Colonic mucosa (tissue), 4 donors: ENCODE data around the gene CHMP2A. TPM values are rescaled to one million over a fixed set of nuclear protein-coding genes. Genes with fewer than 3 reads are reported as not detected.

ENCODE experiments used
- DNase-seq: peaks from one replicate; pipeline ENCODE4 v3.0.0-alpha.2; 2020
- H3K27ac ChIP-seq: fragments of 200-600 bp; one replicate; pipeline ENCODE4 v1.8.0; 2021
- H3K27me3 ChIP-seq: fragments of 200-600 bp; one replicate; pipeline ENCODE4 v1.8.0; 2021
- H3K36me3 ChIP-seq: fragments of 200-600 bp; one replicate; pipeline ENCODE4 v1.8.0; 2021
- H3K4me1 ChIP-seq: fragments of 200-600 bp; one replicate; pipeline ENCODE4 v1.8.0; 2021; ENCODE audit warnings: mild to moderate bottlenecking
- H3K4me3 ChIP-seq: fragments of 200-600 bp; one replicate; pipeline ENCODE4 v1.8.0; 2021
- H3K9ac ChIP-seq, 2 donors: one replicate each; pipeline ENCODE4 v1.7.0; 2013; ENCODE audit warnings: control low read depth in 2 of 2, low read depth in 2 of 2, low read length in 2 of 2
- H3K9me3 ChIP-seq: fragments of 200-600 bp; one replicate; pipeline ENCODE4 v1.8.0; 2021
- CTCF ChIP-seq: fragments of 200-600 bp; IDR thresholded peaks from one replicate; pipeline ENCODE4 v1.8.0; 2022; ENCODE audit warnings: antibody characterized with exemption, mild to moderate bottlenecking
- intact Hi-C: fragments of 100-400 bp; cut with DNase I; formaldehyde crosslinking; loops from one replicate; pipeline ENCODE4 v1.14.1; 2022
- total RNA-seq, 2 donors: library from RNA; stranded (reverse); fragmentation: NEBNext Ultra II Directional in 1 of 2; extraction: Animal tissue kit (Norgen Biotek cat#: 25700) in 1 of 2; gene quantifications; one replicate each; pipeline ENCODE4 v1.2.1, GENCODE V29; 2021
- donor health status: healthy.
- donor health status: DM: no; HTN: no; CAD: no.
- donor health status: DM: no; HTN: no; CAD: no.

The CHMP2A gene
- total RNA-seq, 2 donors from 2014 or later, result 176 to 183 TPM

GRCh38 chr19:58548859-58549663 is 5.8 kb downstream of the CHMP2A start:
- TF ChIP-seq CTCF, result no peak
- H3K4me3 ChIP-seq, result no peak overlapping the region
- no peak overlapping the region for H3K9ac ChIP-seq
- H3K36me3 ChIP-seq, result peaks cover 31% of the 10 kb centered on the region
- H3K4me1 ChIP-seq, result peaks cover 17% of the 10 kb centered on the region
- H3K27ac ChIP-seq, result no peak overlapping the region
- no peak for DNase-seq
- no peaks in the 10 kb centered on the region for H3K27me3 ChIP-seq
- intact Hi-C loops, result no loop called here
- H3K9me3 ChIP-seq, result no peaks in the 10 kb centered on the region

GRCh38 chr19:58547323-58548312 is 7.3 kb downstream of the CHMP2A start:
- H3K9me3 ChIP-seq, result no peaks in the 10 kb centered on the region
- intact Hi-C loops, result no loop called here
- no peak overlapping the region for H3K27ac ChIP-seq
- peaks cover 13% of the 10 kb centered on the region for H3K4me1 ChIP-seq
- H3K27me3 ChIP-seq, result no peaks in the 10 kb centered on the region
- no peak for TF ChIP-seq CTCF
- H3K9ac ChIP-seq, result no peak overlapping the region
- no peak overlapping the region for H3K4me3 ChIP-seq
- H3K36me3 ChIP-seq, result peaks cover 31% of the 10 kb centered on the region
- no peak for DNase-seq

GRCh38 chr19:58546019-58546530 is 8.8 kb downstream of the CHMP2A start:
- no peak for DNase-seq
- no peaks in the 10 kb centered on the region for H3K9me3 ChIP-seq
- H3K4me3 ChIP-seq, result peak overlapping the region; percentile 90
- intact Hi-C loops, result no loop called here
- TF ChIP-seq CTCF, result no peak
- H3K36me3 ChIP-seq, result peaks cover 31% of the 10 kb centered on the region
- peaks cover 13% of the 10 kb centered on the region for H3K4me1 ChIP-seq
- H3K27ac ChIP-seq, result no peak overlapping the region
- H3K9ac ChIP-seq, result peak overlapping the region; percentile 75 to 92
- H3K27me3 ChIP-seq, result no peaks in the 10 kb centered on the region

- intact Hi-C loops, result no loop called here
- no peak for DNase-seq
- H3K4me1 ChIP-seq, result peaks cover 13% of the 10 kb centered on the region
- TF ChIP-seq CTCF, result no peak
- no peaks in the 10 kb centered on the region for H3K9me3 ChIP-seq
- no peak overlapping the region for H3K27ac ChIP-seq
- peak overlapping the region; percentile 75 to 92 for H3K9ac ChIP-seq
- peaks cover 27% of the 10 kb centered on the region for H3K36me3 ChIP-seq
- peak overlapping the region; percentile 90 for H3K4me3 ChIP-seq
- H3K27me3 ChIP-seq, result no peaks in the 10 kb centered on the region
These were observed 9.5 kb downstream of the CHMP2A start for GRCh38 chr19:58545286-58546018.
